Tibial nerve (tissue), 3 donors: Measurements from ENCODE around the gene NUTM1.

Source experiments
- CTCF ChIP-seq, 5 experiments: fragments of 200-600 bp in 3 of 5; fragments of 450-650 bp in 2 of 5; sonication (generic) in 3 of 5; IDR thresholded peaks; one replicate each; pipeline ENCODE4 v1.5.1; 2016 to 2019; ENCODE audit warnings: antibody characterized with exemption in 5 of 5, mild to moderate bottlenecking in 3 of 5, moderate library complexity in 2 of 5
- POLR2A ChIP-seq, 2 donors: fragments of 450-650 bp; IDR thresholded peaks; one replicate each; pipeline ENCODE4 v1.6.1; 2017; ENCODE audit warnings: antibody characterized with exemption in 2 of 2, mild to moderate bottlenecking in 2 of 2, moderate library complexity in 2 of 2

DNA sequence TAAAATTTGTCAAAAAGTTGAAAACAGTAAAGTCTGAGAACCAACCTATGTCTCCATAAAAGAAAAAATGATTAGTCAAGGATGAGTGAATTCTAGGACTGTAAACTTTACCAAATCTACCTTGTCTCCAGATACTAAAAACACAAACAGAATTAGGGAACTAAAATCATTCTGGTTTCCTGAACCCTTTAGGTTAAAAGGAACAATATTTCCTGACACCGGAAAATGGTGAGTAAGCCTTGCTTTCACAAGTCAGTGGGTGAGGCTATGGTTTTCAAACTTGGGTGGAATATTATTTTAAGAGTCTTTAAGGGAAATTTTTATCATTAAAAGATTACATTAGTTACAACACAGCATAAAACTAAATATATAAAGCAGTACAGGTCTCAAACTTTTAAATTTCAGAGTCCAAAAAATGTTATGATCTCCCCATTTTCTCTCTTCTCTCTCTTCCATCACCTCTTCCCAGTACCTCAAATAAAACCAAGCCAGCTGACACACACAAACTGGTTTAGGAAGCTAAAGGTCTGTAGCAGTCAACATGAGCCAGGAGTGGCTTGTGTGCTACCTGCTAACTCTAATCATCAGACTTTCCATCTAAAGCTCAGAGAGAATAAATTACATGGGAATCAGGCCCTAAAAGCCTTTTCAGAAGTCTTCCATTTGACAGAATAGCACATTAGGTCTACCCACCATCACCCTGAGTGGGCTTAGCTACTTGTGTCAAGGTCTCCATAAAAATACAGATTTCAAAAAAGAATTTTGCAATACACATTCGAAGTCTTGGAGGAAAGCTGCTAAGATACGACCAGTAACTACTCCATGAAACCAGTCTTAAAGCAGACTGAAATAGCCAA is 7.7 kb upstream of the NUTM1 start:
- TF ChIP-seq CTCF (IDR thresholded peaks at IDR 0.05) (no peak), POLR2A (IDR thresholded peaks at IDR 0.05) (no peak)
